ENCODE measurements around the gene PRDX2.

The PRDX2 gene

DNA sequence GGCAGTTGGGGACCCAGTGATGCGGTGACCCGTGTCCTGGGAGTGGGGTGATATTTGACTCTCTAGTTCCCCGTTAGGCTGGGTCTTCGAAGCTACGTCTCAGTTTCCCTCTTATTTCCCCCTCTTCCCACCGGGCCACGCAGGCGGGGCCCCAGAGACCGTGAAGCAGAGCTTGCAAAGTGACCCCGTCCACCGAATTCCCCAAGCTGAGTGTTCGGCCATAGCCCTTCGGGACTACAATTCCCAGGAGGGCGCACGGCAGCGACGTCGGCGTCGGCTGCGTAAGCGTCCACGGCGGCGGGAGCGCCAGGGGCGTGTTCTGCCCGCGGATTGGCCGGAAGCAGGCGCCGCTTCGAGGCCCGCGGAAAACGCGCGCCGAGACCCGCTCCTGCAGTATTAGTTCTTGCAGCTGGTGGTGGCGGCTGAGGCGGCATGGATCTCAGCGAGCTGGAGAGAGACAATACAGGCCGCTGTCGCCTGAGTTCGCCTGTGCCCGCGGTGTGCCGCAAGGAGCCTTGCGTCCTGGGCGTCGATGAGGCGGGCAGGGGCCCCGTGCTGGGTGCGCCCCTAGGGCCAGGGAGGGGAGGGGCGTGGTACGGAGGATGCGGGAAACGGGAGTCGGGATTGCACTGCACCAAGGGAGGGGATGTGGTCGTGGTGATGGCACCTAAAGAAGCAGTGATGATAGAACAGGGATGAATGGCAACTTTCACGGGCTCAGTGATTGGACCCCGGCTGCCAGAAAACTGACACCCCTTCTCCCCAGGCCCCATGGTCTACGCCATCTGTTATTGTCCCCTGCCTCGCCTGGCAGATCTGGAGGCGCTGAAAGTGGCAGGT, 4.9 kb upstream of the PRDX2 start, which contains the start of gene RNASEH2A:
TSS of gene RNASEH2A (plus strand) at position 343 of the 840 bp plus-strand sequence. CDS start at position 433, 90 bp downstream.
- H2BK5ac ChIP-seq (ENCODE audit: low read depth, low read length, poor library complexity, severe bottlenecking) = no peak within 1 kb of the TSS
- peaks cover 20% of the 10 kb centered on the region for H3K4me1 ChIP-seq (ENCODE audit: control insufficient read depth, insufficient read depth, low read depth, low read length)
- peak within 1 kb of the TSS; percentile 81 for H2BK120ac ChIP-seq (ENCODE audit: low read depth, low read length)
- H3K27me3 ChIP-seq (ENCODE audit: control insufficient read depth in 1 of 2, insufficient read depth in 1 of 2, low read length in 2 of 2) = no peaks in the 10 kb centered on the region
- DNase-seq = peak; percentile 91
- WGBS = 6% methylated on average over 55 of the region's 66 CpGs
- H2BK12ac ChIP-seq (ENCODE audit: low read length in 2 of 2) = no peak within 1 kb of the TSS
- peak within 1 kb of the TSS in 1 of 2 experiments; percentile 29 for H3K23ac ChIP-seq (ENCODE audit: low read length in 2 of 2)
- H3K79me1 ChIP-seq (replicated peaks; ENCODE audit: low read length, poor library complexity, severe bottlenecking) = peaks cover 8% of the 10 kb centered on the region
- no peak within 1 kb of the TSS for H3K27ac ChIP-seq (ENCODE audit: low read length, poor library complexity, severe bottlenecking)
- H4K91ac ChIP-seq (ENCODE audit: low read length) = peak within 1 kb of the TSS; percentile 87
- H3K9ac ChIP-seq (ENCODE audit: low read length) = peak within 1 kb of the TSS; percentile 79
- no peaks in the 10 kb centered on the region for H3K9me3 ChIP-seq (ENCODE audit: control insufficient read depth, low read length)
- peak within 1 kb of the TSS in 1 of 2 experiments; percentile 57 for H3K14ac ChIP-seq (ENCODE audit: low read length in 2 of 2)
- H3K36me3 ChIP-seq (ENCODE audit: control insufficient read depth in 1 of 2, insufficient read depth in 2 of 2, low read depth in 1 of 2, low read length in 2 of 2) = peaks cover 0 to 10% of the 10 kb centered on the region in 2 experiments
- peak within 1 kb of the TSS; percentile 75 to 82 for H3K4me3 ChIP-seq (ENCODE audit: insufficient read depth in 1 of 2, low read depth in 1 of 2, low read length in 2 of 2)
- H3K4me2 ChIP-seq (ENCODE audit: low read length, poor library complexity, severe bottlenecking) = peak within 1 kb of the TSS; percentile 85
- H2AFZ ChIP-seq (ENCODE audit: low read depth, low read length) = peak within 1 kb of the TSS; percentile 74
- peak within 1 kb of the TSS; percentile 18 to 19 for H3K4ac ChIP-seq (ENCODE audit: low read depth in 1 of 2, low read length in 2 of 2)
- H4K8ac ChIP-seq (ENCODE audit: low read length) = peak within 1 kb of the TSS; percentile 99
- peak within 1 kb of the TSS; percentile 13 for H2AK5ac ChIP-seq (ENCODE audit: low read length, severe bottlenecking)
- no peak within 1 kb of the TSS for H2BK15ac ChIP-seq (ENCODE audit: low read depth, poor library complexity, severe bottlenecking)
- peak within 1 kb of the TSS; percentile 61 for H3K18ac ChIP-seq (ENCODE audit: low read depth in 1 of 2, low read length in 2 of 2)

DNA sequence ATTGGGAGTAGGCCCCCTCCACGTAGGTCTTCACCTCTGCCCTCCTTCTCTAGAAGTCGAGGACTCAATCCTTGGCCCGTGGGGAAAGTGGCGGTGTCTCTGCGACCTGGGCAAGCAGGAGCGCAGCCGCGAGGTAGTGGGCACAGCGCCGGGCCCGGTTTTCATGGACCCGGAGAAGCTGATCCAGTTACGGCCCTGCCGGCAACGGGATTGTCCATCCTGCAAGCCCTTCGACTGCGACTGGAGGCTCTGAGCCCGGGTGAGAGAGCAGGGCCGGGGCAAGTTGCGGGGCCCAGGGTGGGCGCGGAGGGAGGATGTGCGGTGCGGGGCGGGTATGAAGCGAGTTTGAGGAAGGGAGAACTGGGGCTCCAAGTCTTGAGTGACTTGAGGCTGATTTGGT, 2.5 kb upstream of the PRDX2 start:
- no peak overlapping the region for H3K4me2 ChIP-seq (ENCODE audit: low read length, poor library complexity, severe bottlenecking)
- H2BK12ac ChIP-seq (ENCODE audit: low read length in 2 of 2) = no peak overlapping the region
- no peak overlapping the region for H2AK5ac ChIP-seq (ENCODE audit: low read length, severe bottlenecking)
- no peak overlapping the region for H2AFZ ChIP-seq (ENCODE audit: low read depth, low read length)
- no peak overlapping the region for H3K4ac ChIP-seq (ENCODE audit: low read depth in 1 of 2, low read length in 2 of 2)
- H3K27ac ChIP-seq (ENCODE audit: low read length, poor library complexity, severe bottlenecking) = no peak overlapping the region
- H3K79me1 ChIP-seq (replicated peaks; ENCODE audit: low read length, poor library complexity, severe bottlenecking) = peaks cover 26% of the 10 kb centered on the region
- no peak overlapping the region for H2BK5ac ChIP-seq (ENCODE audit: low read depth, low read length, poor library complexity, severe bottlenecking)
- no peak for DNase-seq
- no peaks in the 10 kb centered on the region for H3K9me3 ChIP-seq (ENCODE audit: control insufficient read depth, low read length)
- H4K8ac ChIP-seq (ENCODE audit: low read length) = no peak overlapping the region
- peaks cover 10 to 14% of the 10 kb centered on the region in 2 experiments for H3K36me3 ChIP-seq (ENCODE audit: control insufficient read depth in 1 of 2, insufficient read depth in 2 of 2, low read depth in 1 of 2, low read length in 2 of 2)
- no peak overlapping the region for H4K91ac ChIP-seq (ENCODE audit: low read length)
- H3K23ac ChIP-seq (ENCODE audit: low read length in 2 of 2) = no peak overlapping the region
- WGBS = 93% methylated on average over 26 of the region's 26 CpGs
- no peak overlapping the region for H3K18ac ChIP-seq (ENCODE audit: low read depth in 1 of 2, low read length in 2 of 2)
- no peaks in the 10 kb centered on the region for H3K27me3 ChIP-seq (ENCODE audit: control insufficient read depth in 1 of 2, insufficient read depth in 1 of 2, low read length in 2 of 2)
- H3K9ac ChIP-seq (ENCODE audit: low read length) = no peak overlapping the region
- no peak overlapping the region for H3K14ac ChIP-seq (ENCODE audit: low read length in 2 of 2)
- H2BK15ac ChIP-seq (ENCODE audit: low read depth, poor library complexity, severe bottlenecking) = no peak overlapping the region
- peaks cover 32% of the 10 kb centered on the region for H3K4me1 ChIP-seq (ENCODE audit: control insufficient read depth, insufficient read depth, low read depth, low read length)
- H3K4me3 ChIP-seq (ENCODE audit: insufficient read depth in 1 of 2, low read depth in 1 of 2, low read length in 2 of 2) = no peak overlapping the region
- no peak overlapping the region for H2BK120ac ChIP-seq (ENCODE audit: low read depth, low read length)

DNA sequence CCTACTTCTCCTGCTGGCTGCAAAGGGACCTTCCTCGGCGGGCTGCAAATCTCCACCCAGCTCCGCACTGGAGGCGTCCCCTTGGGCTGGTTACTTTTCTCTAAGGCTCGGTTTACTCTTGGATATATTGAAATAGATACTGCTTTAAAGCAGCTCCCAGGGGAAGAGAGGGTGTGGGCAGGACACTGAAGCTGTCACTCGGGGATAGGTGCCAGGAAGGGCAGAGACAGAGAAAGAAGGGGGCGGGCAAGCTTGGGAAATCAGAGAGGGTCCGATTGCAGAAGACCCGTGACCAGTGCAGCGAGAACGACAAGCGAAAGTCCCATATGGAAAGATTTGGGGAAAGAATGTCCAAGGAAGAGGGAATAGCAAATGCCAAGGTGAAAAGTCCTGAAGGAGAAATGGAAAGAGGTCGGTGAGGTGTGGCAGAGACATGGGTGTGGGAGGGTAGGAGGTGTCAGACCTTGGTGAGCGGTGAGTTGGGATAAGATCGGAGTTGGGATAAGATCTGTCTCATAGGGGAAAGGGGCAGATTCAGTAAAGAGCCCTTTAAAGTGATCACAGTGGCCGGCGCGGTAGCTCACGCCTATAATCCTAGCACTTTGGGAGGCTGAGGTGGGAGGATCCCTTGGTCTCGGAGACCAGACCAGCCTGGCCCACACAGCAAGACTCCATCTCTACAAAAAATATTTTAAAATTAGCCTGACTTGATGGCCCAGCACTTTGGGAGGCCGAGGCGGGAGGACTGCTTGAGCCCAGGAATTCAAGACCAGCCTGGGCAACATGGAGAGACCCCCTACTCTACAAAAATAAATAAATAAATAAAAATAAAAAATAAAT, 887 bp upstream of the PRDX2 start:
- WGBS = 52% methylated on average over 20 of the region's 22 CpGs
- Histone ChIP-seq H3K79me1 (replicated peaks; ENCODE audit: low read length, poor library complexity, severe bottlenecking) (peaks cover 26% of the 10 kb centered on the region), H3K27ac (ENCODE audit: low read length, poor library complexity, severe bottlenecking) (no peak overlapping the region), H3K23ac (ENCODE audit: low read length in 2 of 2) (no peak overlapping the region), H3K9ac (ENCODE audit: low read length) (peak overlapping the region; percentile 88), H3K9me3 (ENCODE audit: control insufficient read depth, low read length) (no peaks in the 10 kb centered on the region), H3K4me2 (ENCODE audit: low read length, poor library complexity, severe bottlenecking) (peak overlapping the region; percentile 68), H2BK120ac (ENCODE audit: low read depth, low read length) (no peak overlapping the region), H2BK12ac (ENCODE audit: low read length in 2 of 2) (no peak overlapping the region), H3K18ac (ENCODE audit: low read depth in 1 of 2, low read length in 2 of 2) (no peak overlapping the region), H2BK15ac (ENCODE audit: low read depth, poor library complexity, severe bottlenecking) (no peak overlapping the region), H4K8ac (ENCODE audit: low read length) (peak overlapping the region; percentile 33), H3K4me1 (ENCODE audit: control insufficient read depth, insufficient read depth, low read depth, low read length) (peaks cover 32% of the 10 kb centered on the region), H3K4ac (ENCODE audit: low read depth in 1 of 2, low read length in 2 of 2) (no peak overlapping the region), H2AK5ac (ENCODE audit: low read length, severe bottlenecking) (no peak overlapping the region), H2BK5ac (ENCODE audit: low read depth, low read length, poor library complexity, severe bottlenecking) (no peak overlapping the region), H2AFZ (ENCODE audit: low read depth, low read length) (peak overlapping the region; percentile 73), H3K36me3 (ENCODE audit: control insufficient read depth in 1 of 2, insufficient read depth in 2 of 2, low read depth in 1 of 2, low read length in 2 of 2) (peaks cover 14 to 16% of the 10 kb centered on the region in 2 experiments), H4K91ac (ENCODE audit: low read length) (no peak overlapping the region), H3K27me3 (ENCODE audit: control insufficient read depth in 1 of 2, insufficient read depth in 1 of 2, low read length in 2 of 2) (no peaks in the 10 kb centered on the region), H3K14ac (ENCODE audit: low read length in 2 of 2) (no peak overlapping the region), H3K4me3 (ENCODE audit: insufficient read depth in 1 of 2, low read depth in 1 of 2, low read length in 2 of 2) (peak overlapping the region; percentile 80 to 89)
- DNase-seq = no peak

All from mesenchymal stem cell (in vitro differentiated cells and primary cell).